Adipose tissue (tissue), 3 donors: ENCODE results near the gene TOB2. TPM values are rescaled to one million over a fixed set of nuclear protein-coding genes. Genes with fewer than 3 reads are reported as not detected.
"Not testable (repeated sequence)": the region's sequence is repeated elsewhere in the genome, so short reads cannot be mapped to it uniquely, and the experiment has no call there.

Experiments used
- H3K27ac ChIP-seq: one replicate; pipeline ENCODE4 v1.5.1; 2013; ENCODE audit warnings: low read depth, low read length
- WGBS, 3 donors: extraction: QIAGEN DNeasy Blood & Tissue Kit; methylation state at CpG; one replicate each; pipeline ENCODE4 v1.1.7; 2013; 5-methylcytosine and 5-hydroxymethylcytosine counted together
- polyA plus RNA-seq, 3 donors: library from polyadenylated mRNA; stranded (reverse); fragments of 200-250 nt; gene quantifications; one replicate each; pipeline ENCODE4 v1.2.3, GENCODE V29; 2013
- donor health status: healthy with polysubstance abuse.
- donor health status: Bipolar disorder and iron deficiency.
- donor health status: healthy.

TOB2 gene
- polyA plus RNA-seq, 3 donors: 18.4 to 48.0 (median 25.4) TPM

GRCh38 chr22:41435560-41435959, 11.0 kb downstream of the TOB2 start:
- no peak overlapping the region for H3K27ac ChIP-seq
- WGBS, 3 donors: 68 to 76% (median 69%) methylated on average over 4 of the region's 4 CpGs

- H3K27ac ChIP-seq: not testable (repeated sequence)
- WGBS, 3 donors: 74 to 84% (median 82%) methylated on average over 5 of the region's 5 CpGs
Measured at GRCh38 chr22:41434361-41435003, 12.1 kb downstream of the TOB2 start.

DNA sequence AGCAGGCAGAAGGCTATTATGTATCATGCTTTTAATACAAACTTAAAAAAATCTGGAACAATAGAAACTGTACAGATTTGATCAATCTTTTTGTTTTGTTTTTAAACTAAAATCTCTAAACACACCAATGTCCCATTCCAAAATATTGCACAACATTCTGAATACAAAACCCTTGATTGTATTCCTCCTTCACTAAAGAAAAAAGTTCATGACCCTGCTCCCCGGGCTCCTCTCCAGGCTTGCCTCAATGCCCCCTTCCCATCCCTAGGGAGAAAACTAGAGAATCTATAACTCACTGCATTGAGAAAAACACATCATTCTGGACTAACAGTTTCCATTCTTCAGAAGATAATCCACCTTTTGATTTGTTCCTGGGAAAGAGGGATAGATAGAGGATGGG, 13.1 kb downstream of the TOB2 start:
- 69 to 72% (median 70%) methylated on average over 1 of the region's 1 CpG for WGBS, 3 donors
- H3K27ac ChIP-seq: not testable (repeated sequence)

DNA sequence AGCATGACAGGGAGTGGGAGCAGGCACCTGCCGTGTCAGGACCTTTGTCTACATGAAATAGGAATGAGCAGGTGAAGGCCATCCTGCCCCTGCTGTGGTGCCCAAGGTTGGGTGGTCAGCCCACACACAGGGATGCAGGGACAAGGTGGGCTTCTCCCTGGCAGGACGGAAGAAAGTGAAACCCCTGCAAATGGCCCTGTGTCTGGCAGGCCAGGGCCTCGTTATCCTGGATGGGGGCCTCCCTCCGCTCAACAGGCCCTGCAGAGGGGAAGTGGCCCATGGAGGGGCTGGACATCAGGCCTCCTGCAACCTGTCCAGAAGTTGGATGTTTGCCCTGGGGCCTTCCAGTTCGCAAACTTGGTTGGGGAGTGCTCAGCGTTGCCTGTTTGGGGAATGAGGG, 14.9 kb downstream of the TOB2 start:
- H3K27ac ChIP-seq: no peak overlapping the region
- 84 to 89% (median 87%) methylated on average over 6 of the region's 6 CpGs for WGBS, 3 donors

GRCh38 chr22:41429951-41430332, 16.7 kb downstream of the TOB2 start:
- WGBS, 3 donors: 95 to 97% (median 97%) methylated on average over 8 of the region's 8 CpGs
- H3K27ac ChIP-seq: no peak overlapping the region

- WGBS, 3 donors: 88 to 91% (median 89%) methylated on average over 13 of the region's 13 CpGs
Measured at GRCh38 chr22:41429232-41429950, 17.2 kb downstream of the TOB2 start.

GRCh38 chr22:41425660-41426365, 20.8 kb downstream of the TOB2 start:
- H3K27ac ChIP-seq: no peak overlapping the region
- WGBS, 3 donors: 69 to 80% (median 76%) methylated on average over 9 of the region's 9 CpGs

More at GRCh38 chr22:41429232-41429950, 17.2 kb downstream of the TOB2 start:
- H3K27ac ChIP-seq: no peak overlapping the region

DNA sequence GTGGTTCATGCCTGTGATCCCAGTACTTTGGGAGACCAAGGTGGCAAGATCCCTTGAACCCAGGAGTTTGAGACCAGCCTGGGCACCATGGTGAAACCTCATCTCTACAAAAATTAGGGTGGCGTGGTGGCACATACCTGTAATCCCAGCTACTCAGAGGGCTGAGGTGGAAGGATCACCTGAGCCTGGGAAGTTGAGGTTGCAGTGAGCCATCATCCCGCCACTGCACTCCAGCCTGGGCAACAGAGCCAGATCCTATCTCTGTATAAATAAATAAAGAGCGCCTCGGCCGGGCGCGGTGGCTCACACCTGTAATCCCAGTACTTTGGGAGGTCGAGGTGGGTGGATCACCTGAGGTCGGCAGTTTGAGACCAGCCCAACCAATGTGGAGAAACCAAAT, 27.9 kb downstream of the TOB2 start:
- no peak overlapping the region for H3K27ac ChIP-seq
- 78 to 97% (median 91%) methylated on average over 9 of the region's 9 CpGs for WGBS, 3 donors

DNA sequence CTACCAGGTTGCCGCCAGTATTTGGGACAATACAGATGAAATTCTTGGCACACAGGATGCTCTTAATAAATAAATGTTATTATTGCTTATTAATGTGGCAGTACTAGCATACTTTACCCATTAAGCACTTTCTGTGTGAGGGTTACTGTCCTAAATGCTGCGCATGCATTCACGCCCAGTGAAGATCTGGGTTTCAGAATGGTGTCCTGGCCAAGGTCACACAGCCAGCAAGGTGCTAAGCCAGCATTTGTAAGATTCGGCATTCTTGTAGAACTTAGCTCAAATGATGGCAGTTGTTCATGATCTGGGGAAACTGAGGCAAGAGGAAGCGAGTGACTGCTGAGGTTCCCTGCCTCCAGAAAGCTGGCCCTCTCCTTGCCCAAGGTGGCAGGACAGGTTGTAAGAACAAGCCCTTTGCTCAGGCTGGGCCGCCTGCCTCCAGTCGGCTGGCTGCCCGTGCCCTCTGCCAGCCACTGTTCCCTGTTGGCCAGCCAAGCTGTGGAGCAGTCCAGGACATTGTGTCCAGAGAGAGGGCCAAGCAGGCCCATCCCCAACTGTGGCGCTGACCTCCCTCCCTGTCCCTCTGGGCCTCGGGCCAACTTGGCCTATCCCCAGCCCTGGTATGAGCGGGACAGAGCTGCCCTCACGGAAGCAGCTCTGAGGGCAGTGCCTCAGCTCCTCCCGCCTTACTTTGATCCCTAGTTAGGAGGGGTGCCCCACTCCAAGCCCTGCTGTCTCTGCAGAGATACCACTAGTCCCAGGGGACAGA, 28.8 kb downstream of the TOB2 start:
- 28 to 67% (median 55%) methylated on average over 13 of the region's 13 CpGs for WGBS, 3 donors
- peak overlapping the region; percentile 40 for H3K27ac ChIP-seq

GRCh38 chr22:41415554-41415953, 31.0 kb downstream of the TOB2 start:
- no peak overlapping the region for H3K27ac ChIP-seq
- WGBS, 3 donors: 83 to 93% (median 85%) methylated on average over 4 of the region's 4 CpGs

- peak overlapping the region; percentile 64 for H3K27ac ChIP-seq
- WGBS, 3 donors: 78 to 88% (median 81%) methylated on average over 11 of the region's 11 CpGs
Measured at GRCh38 chr22:41411021-41411851, 35.4 kb downstream of the TOB2 start.

- WGBS, 3 donors: 51 to 78% (median 67%) methylated on average over 6 to 7 of the region's 7 CpGs
- no peak overlapping the region for H3K27ac ChIP-seq
Measured at GRCh38 chr22:41410311-41410751, 36.3 kb downstream of the TOB2 start.

GRCh38 chr22:41408665-41409064, 37.9 kb downstream of the TOB2 start:
- no peak overlapping the region for H3K27ac ChIP-seq
- 82 to 91% (median 87%) methylated on average over 8 of the region's 8 CpGs for WGBS, 3 donors

GRCh38 chr22:41407433-41407832, 39.2 kb downstream of the TOB2 start:
- WGBS, 3 donors: 88 to 91% (median 90%) methylated on average over 3 of the region's 3 CpGs
- no peak overlapping the region for H3K27ac ChIP-seq

DNA sequence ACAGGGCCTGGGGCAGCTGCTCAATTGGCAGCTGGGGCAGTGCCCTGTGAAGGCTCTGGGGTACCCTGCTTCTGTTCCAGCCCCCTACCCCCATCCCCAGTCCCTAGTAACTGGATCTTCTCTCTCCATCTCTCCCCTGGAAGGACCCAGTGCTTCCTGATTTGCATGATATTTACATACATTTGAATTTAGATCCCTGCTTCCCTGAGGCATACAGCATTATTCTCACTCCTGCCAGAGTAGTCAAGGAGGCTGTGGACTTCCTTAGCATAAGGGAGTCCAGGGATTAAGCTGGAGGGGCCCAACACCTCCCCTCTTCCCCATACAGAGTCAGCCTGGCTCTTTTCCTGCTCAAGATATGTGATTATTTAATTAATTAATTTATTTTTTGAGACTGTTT, 40.2 kb downstream of the TOB2 start:
- H3K27ac ChIP-seq: no peak overlapping the region

- 81 to 87% (median 86%) methylated on average over 8 of the region's 8 CpGs for WGBS, 3 donors
- H3K27ac ChIP-seq: no peak overlapping the region
Measured at GRCh38 chr22:41405588-41405987, 41.0 kb downstream of the TOB2 start.

DNA sequence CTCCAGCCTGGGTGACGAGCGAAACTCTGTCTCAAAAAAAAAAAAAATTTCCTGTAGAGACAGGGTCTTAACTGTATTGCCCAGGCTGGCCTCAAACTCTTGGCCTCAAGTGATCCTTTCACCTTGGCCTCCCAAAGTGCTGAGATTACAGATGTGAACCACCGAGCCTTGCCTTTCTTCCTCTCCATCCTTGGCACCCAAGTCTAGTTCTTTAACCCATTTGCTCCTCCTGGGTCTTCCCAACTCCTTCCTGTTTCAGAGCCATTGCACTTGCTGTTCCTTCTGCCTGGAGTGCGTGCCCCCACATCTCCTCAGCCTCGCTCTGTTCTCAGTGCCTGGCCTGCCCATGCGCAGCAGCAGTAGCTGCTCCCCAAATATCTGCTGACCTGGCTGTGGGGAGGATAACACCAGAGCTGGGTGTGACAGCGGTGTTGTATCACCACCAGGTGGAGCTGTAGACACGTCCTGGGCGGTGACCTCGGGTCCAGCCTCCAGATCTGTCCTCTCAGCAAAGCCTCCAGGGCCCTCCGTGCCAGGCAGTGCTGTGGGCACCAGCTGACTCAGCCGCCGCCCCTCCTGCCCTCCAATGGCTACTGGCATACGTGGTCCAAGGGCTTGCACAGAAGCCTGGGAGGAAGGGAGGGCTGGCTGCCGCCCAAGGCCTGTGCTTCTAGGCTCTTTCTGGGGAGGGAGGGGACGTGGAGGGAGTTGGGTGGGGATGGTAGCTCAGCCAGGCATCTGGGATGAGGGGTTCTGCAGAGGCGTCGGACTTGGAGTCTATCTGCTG, 42.9 kb downstream of the TOB2 start:
- H3K27ac ChIP-seq: no peak overlapping the region
- WGBS, 3 donors: 12 to 17% (median 16%) methylated on average over 15 to 18 of the region's 18 CpGs
